GM23338 (cell line): ENCODE measurements around the gene YIPF1. TPM values are rescaled to one million over a fixed set of nuclear protein-coding genes. Genes with fewer than 3 reads are reported as not detected.

Source experiments
- ATAC-seq: fragments of 200-7000 bp; cut with Tn5 transposase; 3 replicates; pipeline ENCODE4 v1.9.1; 2020
- DNase-seq: peaks from one replicate; pipeline ENCODE4 v3.0.0-alpha.2; 2015; ENCODE audit warnings: low spot score
- H2AFZ ChIP-seq: fragments of 200-600 bp; sonication (generic); 2 replicates; pipeline ENCODE4 v1.8.0; 2016; ENCODE audit warnings: antibody characterized with exemption, mild to moderate bottlenecking, moderate library complexity
- H3F3A ChIP-seq: fragments of 200-600 bp; sonication (generic); replicated peaks from 2 replicates; pipeline ENCODE4 v1.8.0; 2017; ENCODE audit warnings: antibody characterized with exemption, mixed run types, low read depth
- H3K27ac ChIP-seq: fragments of 200-600 bp; sonication (generic); 2 replicates; pipeline ENCODE4 v1.6.1; 2016; ENCODE audit warnings: low read depth
- H3K27me3 ChIP-seq: fragments of 200-600 bp; sonication (generic); 2 replicates; pipeline ENCODE4 v1.8.0; 2016; ENCODE audit warnings: mild to moderate bottlenecking, mixed run types, moderate library complexity; ENCODE audit not compliant: insufficient read depth
- H3K36me3 ChIP-seq: fragments of 200-600 bp; sonication (generic); 2 replicates; pipeline ENCODE4 v1.8.0; 2016; ENCODE audit warnings: mild to moderate bottlenecking; ENCODE audit not compliant: insufficient read depth
- H3K4me1 ChIP-seq: fragments of 200-600 bp; sonication (generic); 2 replicates; pipeline ENCODE4 v1.8.0; 2016; ENCODE audit warnings: mild to moderate bottlenecking, moderate library complexity; ENCODE audit not compliant: insufficient read depth
- H3K4me2 ChIP-seq: fragments of 200-600 bp; sonication (generic); 2 replicates; pipeline ENCODE4 v1.7.1; 2017; ENCODE audit warnings: mixed run types
- H3K4me3 ChIP-seq: fragments of 200-600 bp; sonication (generic); 2 replicates; pipeline ENCODE4 v1.6.1; 2016; ENCODE audit warnings: mixed run types
- H3K79me2 ChIP-seq: fragments of 200-600 bp; sonication (generic); replicated peaks from 2 replicates; pipeline ENCODE4 v1.8.0; 2017; ENCODE audit warnings: mild to moderate bottlenecking; ENCODE audit not compliant: insufficient read depth
- H3K9me2 ChIP-seq: fragments of 200-600 bp; sonication (generic); 2 replicates; pipeline ENCODE4 v1.8.0; 2017; ENCODE audit not compliant: insufficient read depth
- H4K20me1 ChIP-seq: fragments of 200-600 bp; sonication (generic); replicated peaks from 2 replicates; pipeline ENCODE4 v1.8.0; 2017; ENCODE audit warnings: mild to moderate bottlenecking; ENCODE audit not compliant: insufficient read depth
- H3K27ac Mint-ChIP-seq: 2 replicates; pipeline ENCODE4 v1.8.0; 2020; ENCODE audit warnings: inconsistent platforms, mild to moderate bottlenecking, moderate library complexity, mixed read lengths
- H3K27me3 Mint-ChIP-seq: 3 replicates; pipeline ENCODE4 v1.8.0; 2022; ENCODE audit warnings: low read depth, mild to moderate bottlenecking, moderate library complexity, mixed read lengths, inconsistent platforms; ENCODE audit not compliant: insufficient read depth, poor library complexity
- H3K36me3 Mint-ChIP-seq: 3 replicates; pipeline ENCODE4 v1.8.0; 2021; ENCODE audit warnings: low read depth, mild to moderate bottlenecking, inconsistent platforms, moderate library complexity, mixed read lengths
- H3K4me1 Mint-ChIP-seq: 3 replicates; pipeline ENCODE4 v1.8.0; 2020; ENCODE audit warnings: mild to moderate bottlenecking, inconsistent platforms, mixed read lengths
- H3K4me3 Mint-ChIP-seq: 3 replicates; pipeline ENCODE4 v1.8.0; 2021; ENCODE audit warnings: moderate library complexity, mild to moderate bottlenecking, inconsistent platforms, mixed read lengths
- H3K9me3 Mint-ChIP-seq: 3 replicates; pipeline ENCODE4 v1.8.0; 2020; ENCODE audit warnings: moderate library complexity, mild to moderate bottlenecking, inconsistent platforms, mixed read lengths
- CREB1 ChIP-seq: fragments of 250-450 bp; sonication (Bioruptor Pico); IDR thresholded peaks from 2 replicates; pipeline ENCODE4 v1.5.0; 2020; ENCODE audit warnings: low read depth, mild to moderate bottlenecking, moderate library complexity
- ETS1 ChIP-seq: IDR thresholded peaks from 2 replicates; pipeline ENCODE4 v1.6.1; 2016; ENCODE audit warnings: antibody characterized with exemption
- EZH2 ChIP-seq: fragments of 200-600 bp; sonication (generic); IDR thresholded peaks from one replicate; pipeline ENCODE4 v1.8.0; 2017; ENCODE audit warnings: antibody characterized with exemption, mild to moderate bottlenecking, low read depth; ENCODE audit not compliant: unreplicated experiment
- EZH2phosphoT487 ChIP-seq: fragments of 200-600 bp; sonication (generic); IDR thresholded peaks from one replicate; pipeline ENCODE4 v1.8.1; 2018; ENCODE audit warnings: antibody characterized with exemption; ENCODE audit not compliant: unreplicated experiment
- JUNB ChIP-seq: IDR thresholded peaks from one replicate; pipeline ENCODE4 v1.6.1; 2016; ENCODE audit warnings: antibody characterized with exemption; ENCODE audit not compliant: unreplicated experiment
- NANOG ChIP-seq: IDR thresholded peaks from 2 replicates; pipeline ENCODE4 v1.6.1; 2016; ENCODE audit warnings: antibody characterized with exemption, borderline replicate concordance
- POLR2AphosphoS5 ChIP-seq: IDR thresholded peaks from 2 replicates; pipeline ENCODE4 v1.6.1; 2016; ENCODE audit warnings: antibody characterized with exemption, low read depth
- STAT1 ChIP-seq: IDR thresholded peaks from one replicate; pipeline ENCODE4 v1.6.1; 2016; ENCODE audit warnings: antibody characterized with exemption; ENCODE audit not compliant: unreplicated experiment
- ZNF114 ChIP-seq: fragments of 250-450 bp; sonication (Bioruptor Pico); IDR thresholded peaks from 2 replicates; pipeline ENCODE4 v1.5.0; 2020; ENCODE audit warnings: mild to moderate bottlenecking, moderate library complexity
- ZNF331 ChIP-seq: fragments of 250-450 bp; sonication (Bioruptor Pico); IDR thresholded peaks from 2 replicates; pipeline ENCODE4 v1.5.0; 2020; ENCODE audit warnings: low read depth, mild to moderate bottlenecking, moderate library complexity
- polyA plus RNA-seq: library from polyadenylated mRNA; unstranded; fragments of >200 nt; fragmentation: Nextera tagmentation; extraction: Ambion mirVana; gene quantifications from 2 replicates; pipeline ENCODE4 v1.2.1, GENCODE V29; 2016
- total RNA-seq: library from RNA; depleted of rRNA; stranded (reverse); fragments of >200 nt; shearing (Covaris generic); gene quantifications from 2 replicates; pipeline ENCODE4 v1.2.3, GENCODE V29; 2014
- TF ChIP-seq, protein P1 (sequence below): IDR thresholded peaks from one replicate; pipeline ENCODE4 v1.6.1; 2018; ENCODE audit warnings: antibody characterized with exemption; ENCODE audit not compliant: unreplicated experiment
- TF ChIP-seq, protein P2 (sequence below): fragments of 250-450 bp; sonication (Bioruptor Pico); IDR thresholded peaks from 2 replicates; pipeline ENCODE4 v1.5.0; 2020; ENCODE audit warnings: mild to moderate bottlenecking, moderate library complexity
- TF ChIP-seq, protein P3 (sequence below), 2 experiments: fragments of 200-600 bp in 1 of 2; sonication (generic) in 1 of 2; conservative IDR thresholded peaks; 2 replicates each; pipeline versions ENCODE4 v1.5.1 to v1.6.1; 2016 to 2017; ENCODE audit warnings: antibody characterized with exemption in 2 of 2, low read depth in 2 of 2, mild to moderate bottlenecking in 2 of 2, moderate library complexity in 1 of 2

The YIPF1 gene
- total and polyA plus RNA-seq, 2 experiments from 2014 or later = 14.1 to 24.0 TPM

- Histone ChIP-seq H3K4me1 (no peaks in the 10 kb centered on the region), H3K4me3 (no peak overlapping the region), H3K4me2 (no peak overlapping the region), H3K36me3 (peaks cover 49% of the 10 kb centered on the region), H3K79me2 (peaks cover 38% of the 10 kb centered on the region), H3K27me3 (no peaks in the 10 kb centered on the region), H3K27ac (no peak overlapping the region), H3F3A (no peaks in the 10 kb centered on the region), H3K9me2 (no peaks in the 10 kb centered on the region), H4K20me1 (peaks cover 15% of the 10 kb centered on the region), H2AFZ (no peak overlapping the region)
- ATAC-seq = no peak
- Mint-ChIP-seq H3K4me1 (no peaks in the 10 kb centered on the region), H3K27me3 (peaks cover 1% of the 10 kb centered on the region), H3K36me3 (peaks cover 61% of the 10 kb centered on the region), H3K9me3 (no peaks in the 10 kb centered on the region; the same call in 2 of the 3 replicates), H3K4me3 (no peak overlapping the region), H3K27ac (no peak overlapping the region)
- no peak for TF ChIP-seq POLR2AphosphoS5
- TF ChIP-seq ETS1 = no peak
- no peak for TF ChIP-seq NANOG
- TF ChIP-seq EZH2phosphoT487 = no peak
- TF ChIP-seq, protein P1, sequence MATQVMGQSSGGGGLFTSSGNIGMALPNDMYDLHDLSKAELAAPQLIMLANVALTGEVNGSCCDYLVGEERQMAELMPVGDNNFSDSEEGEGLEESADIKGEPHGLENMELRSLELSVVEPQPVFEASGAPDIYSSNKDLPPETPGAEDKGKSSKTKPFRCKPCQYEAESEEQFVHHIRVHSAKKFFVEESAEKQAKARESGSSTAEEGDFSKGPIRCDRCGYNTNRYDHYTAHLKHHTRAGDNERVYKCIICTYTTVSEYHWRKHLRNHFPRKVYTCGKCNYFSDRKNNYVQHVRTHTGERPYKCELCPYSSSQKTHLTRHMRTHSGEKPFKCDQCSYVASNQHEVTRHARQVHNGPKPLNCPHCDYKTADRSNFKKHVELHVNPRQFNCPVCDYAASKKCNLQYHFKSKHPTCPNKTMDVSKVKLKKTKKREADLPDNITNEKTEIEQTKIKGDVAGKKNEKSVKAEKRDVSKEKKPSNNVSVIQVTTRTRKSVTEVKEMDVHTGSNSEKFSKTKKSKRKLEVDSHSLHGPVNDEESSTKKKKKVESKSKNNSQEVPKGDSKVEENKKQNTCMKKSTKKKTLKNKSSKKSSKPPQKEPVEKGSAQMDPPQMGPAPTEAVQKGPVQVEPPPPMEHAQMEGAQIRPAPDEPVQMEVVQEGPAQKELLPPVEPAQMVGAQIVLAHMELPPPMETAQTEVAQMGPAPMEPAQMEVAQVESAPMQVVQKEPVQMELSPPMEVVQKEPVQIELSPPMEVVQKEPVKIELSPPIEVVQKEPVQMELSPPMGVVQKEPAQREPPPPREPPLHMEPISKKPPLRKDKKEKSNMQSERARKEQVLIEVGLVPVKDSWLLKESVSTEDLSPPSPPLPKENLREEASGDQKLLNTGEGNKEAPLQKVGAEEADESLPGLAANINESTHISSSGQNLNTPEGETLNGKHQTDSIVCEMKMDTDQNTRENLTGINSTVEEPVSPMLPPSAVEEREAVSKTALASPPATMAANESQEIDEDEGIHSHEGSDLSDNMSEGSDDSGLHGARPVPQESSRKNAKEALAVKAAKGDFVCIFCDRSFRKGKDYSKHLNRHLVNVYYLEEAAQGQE = no peak
- TF ChIP-seq ZNF114 = no peak
- TF ChIP-seq, protein P2, sequence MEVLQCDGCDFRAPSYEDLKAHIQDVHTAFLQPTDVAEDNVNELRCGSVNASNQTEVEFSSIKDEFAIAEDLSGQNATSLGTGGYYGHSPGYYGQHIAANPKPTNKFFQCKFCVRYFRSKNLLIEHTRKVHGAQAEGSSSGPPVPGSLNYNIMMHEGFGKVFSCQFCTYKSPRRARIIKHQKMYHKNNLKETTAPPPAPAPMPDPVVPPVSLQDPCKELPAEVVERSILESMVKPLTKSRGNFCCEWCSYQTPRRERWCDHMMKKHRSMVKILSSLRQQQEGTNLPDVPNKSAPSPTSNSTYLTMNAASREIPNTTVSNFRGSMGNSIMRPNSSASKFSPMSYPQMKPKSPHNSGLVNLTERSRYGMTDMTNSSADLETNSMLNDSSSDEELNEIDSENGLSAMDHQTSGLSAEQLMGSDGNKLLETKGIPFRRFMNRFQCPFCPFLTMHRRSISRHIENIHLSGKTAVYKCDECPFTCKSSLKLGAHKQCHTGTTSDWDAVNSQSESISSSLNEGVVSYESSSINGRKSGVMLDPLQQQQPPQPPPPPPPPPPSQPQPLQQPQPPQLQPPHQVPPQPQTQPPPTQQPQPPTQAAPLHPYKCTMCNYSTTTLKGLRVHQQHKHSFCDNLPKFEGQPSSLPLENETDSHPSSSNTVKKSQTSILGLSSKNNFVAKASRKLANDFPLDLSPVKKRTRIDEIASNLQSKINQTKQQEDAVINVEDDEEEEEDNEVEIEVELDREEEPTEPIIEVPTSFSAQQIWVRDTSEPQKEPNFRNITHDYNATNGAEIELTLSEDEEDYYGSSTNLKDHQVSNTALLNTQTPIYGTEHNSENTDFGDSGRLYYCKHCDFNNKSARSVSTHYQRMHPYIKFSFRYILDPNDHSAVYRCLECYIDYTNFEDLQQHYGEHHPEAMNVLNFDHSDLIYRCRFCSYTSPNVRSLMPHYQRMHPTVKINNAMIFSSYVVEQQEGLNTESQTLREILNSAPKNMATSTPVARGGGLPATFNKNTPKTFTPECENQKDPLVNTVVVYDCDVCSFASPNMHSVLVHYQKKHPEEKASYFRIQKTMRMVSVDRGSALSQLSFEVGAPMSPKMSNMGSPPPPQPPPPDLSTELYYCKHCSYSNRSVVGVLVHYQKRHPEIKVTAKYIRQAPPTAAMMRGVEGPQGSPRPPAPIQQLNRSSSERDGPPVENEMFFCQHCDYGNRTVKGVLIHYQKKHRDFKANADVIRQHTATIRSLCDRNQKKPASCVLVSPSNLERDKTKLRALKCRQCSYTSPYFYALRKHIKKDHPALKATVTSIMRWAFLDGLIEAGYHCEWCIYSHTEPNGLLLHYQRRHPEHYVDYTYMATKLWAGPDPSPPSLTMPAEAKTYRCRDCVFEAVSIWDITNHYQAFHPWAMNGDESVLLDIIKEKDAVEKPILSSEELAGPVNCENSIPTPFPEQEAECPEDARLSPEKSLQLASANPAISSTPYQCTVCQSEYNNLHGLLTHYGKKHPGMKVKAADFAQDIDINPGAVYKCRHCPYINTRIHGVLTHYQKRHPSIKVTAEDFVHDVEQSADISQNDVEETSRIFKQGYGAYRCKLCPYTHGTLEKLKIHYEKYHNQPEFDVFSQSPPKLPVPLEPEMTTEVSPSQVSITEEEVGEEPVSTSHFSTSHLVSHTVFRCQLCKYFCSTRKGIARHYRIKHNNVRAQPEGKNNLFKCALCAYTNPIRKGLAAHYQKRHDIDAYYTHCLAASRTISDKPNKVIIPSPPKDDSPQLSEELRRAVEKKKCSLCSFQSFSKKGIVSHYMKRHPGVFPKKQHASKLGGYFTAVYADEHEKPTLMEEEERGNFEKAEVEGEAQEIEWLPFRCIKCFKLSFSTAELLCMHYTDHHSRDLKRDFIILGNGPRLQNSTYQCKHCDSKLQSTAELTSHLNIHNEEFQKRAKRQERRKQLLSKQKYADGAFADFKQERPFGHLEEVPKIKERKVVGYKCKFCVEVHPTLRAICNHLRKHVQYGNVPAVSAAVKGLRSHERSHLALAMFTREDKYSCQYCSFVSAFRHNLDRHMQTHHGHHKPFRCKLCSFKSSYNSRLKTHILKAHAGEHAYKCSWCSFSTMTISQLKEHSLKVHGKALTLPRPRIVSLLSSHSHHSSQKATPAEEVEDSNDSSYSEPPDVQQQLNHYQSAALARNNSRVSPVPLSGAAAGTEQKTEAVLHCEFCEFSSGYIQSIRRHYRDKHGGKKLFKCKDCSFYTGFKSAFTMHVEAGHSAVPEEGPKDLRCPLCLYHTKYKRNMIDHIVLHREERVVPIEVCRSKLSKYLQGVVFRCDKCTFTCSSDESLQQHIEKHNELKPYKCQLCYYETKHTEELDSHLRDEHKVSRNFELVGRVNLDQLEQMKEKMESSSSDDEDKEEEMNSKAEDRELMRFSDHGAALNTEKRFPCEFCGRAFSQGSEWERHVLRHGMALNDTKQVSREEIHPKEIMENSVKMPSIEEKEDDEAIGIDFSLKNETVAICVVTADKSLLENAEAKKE (CRISPR knock-in tag) = no peak
- TF ChIP-seq, protein P3, sequence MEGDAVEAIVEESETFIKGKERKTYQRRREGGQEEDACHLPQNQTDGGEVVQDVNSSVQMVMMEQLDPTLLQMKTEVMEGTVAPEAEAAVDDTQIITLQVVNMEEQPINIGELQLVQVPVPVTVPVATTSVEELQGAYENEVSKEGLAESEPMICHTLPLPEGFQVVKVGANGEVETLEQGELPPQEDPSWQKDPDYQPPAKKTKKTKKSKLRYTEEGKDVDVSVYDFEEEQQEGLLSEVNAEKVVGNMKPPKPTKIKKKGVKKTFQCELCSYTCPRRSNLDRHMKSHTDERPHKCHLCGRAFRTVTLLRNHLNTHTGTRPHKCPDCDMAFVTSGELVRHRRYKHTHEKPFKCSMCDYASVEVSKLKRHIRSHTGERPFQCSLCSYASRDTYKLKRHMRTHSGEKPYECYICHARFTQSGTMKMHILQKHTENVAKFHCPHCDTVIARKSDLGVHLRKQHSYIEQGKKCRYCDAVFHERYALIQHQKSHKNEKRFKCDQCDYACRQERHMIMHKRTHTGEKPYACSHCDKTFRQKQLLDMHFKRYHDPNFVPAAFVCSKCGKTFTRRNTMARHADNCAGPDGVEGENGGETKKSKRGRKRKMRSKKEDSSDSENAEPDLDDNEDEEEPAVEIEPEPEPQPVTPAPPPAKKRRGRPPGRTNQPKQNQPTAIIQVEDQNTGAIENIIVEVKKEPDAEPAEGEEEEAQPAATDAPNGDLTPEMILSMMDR (conservative IDR thresholded peaks at IDR 0.05; ENCODE audit: low read depth in 2 of 2) = no peak
- TF ChIP-seq STAT1 = no peak
- no peak for TF ChIP-seq JUNB
- TF ChIP-seq ZNF331 (CRISPR knock-in tag) = no peak
- TF ChIP-seq CREB1 (CRISPR knock-in tag) = no peak
- TF ChIP-seq EZH2 = no peak
- no peak for DNase-seq
Observed at GRCh38 chr1:53821380-53821779, 68.2 kb downstream of the YIPF1 start.
